ENCODE measurements around the gene KCP.

KCP gene

DNA sequence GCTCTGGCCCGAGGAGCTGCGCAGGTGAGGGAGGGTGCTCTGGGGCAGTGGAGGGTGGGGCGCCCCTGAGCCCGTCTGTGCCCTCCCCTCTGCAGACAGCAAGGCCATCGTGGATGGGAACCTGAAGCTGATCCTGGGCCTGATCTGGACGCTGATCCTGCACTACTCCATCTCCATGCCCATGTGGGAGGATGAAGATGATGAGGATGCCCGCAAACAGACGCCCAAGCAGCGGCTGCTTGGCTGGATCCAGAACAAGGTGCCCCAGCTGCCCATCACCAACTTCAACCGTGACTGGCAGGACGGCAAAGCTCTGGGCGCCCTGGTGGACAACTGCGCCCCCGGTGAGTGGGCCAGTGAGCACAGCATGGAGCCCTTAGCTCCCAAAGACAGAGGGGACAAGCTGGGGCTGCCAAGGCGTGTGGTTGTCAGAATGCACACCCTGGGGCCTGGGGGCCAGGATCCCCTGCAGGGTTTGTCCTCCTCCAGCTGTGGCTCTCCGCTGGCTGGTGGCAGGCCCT lies 75.2 kb downstream of the KCP start:
- Histone ChIP-seq H3K27ac (no peak overlapping the region), H3K27me3 (replicated peaks) (no peaks in the 10 kb centered on the region), H3K36me3 (replicated peaks) (peaks cover 53% of the 10 kb centered on the region), H3K4me3 (ENCODE audit: low read depth, low read length) (no peak overlapping the region)
- no peak for DNase-seq
- in situ Hi-C loops (cut with HindIII; ENCODE audit: low pct_ligation_motif_present, low sequenced_read_pairs), result no loop called here
- TF ChIP-seq, protein P1, sequence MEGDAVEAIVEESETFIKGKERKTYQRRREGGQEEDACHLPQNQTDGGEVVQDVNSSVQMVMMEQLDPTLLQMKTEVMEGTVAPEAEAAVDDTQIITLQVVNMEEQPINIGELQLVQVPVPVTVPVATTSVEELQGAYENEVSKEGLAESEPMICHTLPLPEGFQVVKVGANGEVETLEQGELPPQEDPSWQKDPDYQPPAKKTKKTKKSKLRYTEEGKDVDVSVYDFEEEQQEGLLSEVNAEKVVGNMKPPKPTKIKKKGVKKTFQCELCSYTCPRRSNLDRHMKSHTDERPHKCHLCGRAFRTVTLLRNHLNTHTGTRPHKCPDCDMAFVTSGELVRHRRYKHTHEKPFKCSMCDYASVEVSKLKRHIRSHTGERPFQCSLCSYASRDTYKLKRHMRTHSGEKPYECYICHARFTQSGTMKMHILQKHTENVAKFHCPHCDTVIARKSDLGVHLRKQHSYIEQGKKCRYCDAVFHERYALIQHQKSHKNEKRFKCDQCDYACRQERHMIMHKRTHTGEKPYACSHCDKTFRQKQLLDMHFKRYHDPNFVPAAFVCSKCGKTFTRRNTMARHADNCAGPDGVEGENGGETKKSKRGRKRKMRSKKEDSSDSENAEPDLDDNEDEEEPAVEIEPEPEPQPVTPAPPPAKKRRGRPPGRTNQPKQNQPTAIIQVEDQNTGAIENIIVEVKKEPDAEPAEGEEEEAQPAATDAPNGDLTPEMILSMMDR (IDR thresholded peaks at IDR 0.05; ENCODE audit: low read depth, low read length, missing control alignments), result no peak

DNA sequence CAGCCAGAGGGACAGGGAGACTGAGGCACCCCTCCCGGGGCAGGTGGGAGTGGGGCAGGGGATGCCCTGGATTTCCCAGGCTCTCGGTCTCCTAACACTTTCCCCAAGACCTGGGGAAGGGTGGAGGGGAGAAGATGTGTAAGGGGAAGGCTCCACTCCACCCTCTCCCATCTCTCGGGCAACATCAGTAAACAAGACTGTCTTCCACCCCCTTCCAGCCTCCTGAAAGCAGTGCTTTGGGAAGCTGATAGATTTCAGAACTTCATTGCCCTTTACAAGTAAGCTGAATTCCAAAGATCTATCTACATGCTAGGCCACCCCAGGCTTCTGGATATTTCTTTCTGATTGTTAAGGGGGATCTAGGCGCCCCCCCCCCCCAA lies 76.6 kb downstream of the KCP start:
- H3K27me3 ChIP-seq (replicated peaks), result no peaks in the 10 kb centered on the region
- no peak overlapping the region for H3K4me3 ChIP-seq (ENCODE audit: low read depth, low read length)
- peak overlapping the region; percentile 57 for H3K27ac ChIP-seq
- in situ Hi-C loops (cut with HindIII; ENCODE audit: low pct_ligation_motif_present, low sequenced_read_pairs), result no loop called here
- peak; percentile 30 for DNase-seq
- TF ChIP-seq, protein P1 (IDR thresholded peaks at IDR 0.05; ENCODE audit: low read depth, low read length, missing control alignments), result no peak
- H3K36me3 ChIP-seq (replicated peaks), result peaks cover 40% of the 10 kb centered on the region

DNA sequence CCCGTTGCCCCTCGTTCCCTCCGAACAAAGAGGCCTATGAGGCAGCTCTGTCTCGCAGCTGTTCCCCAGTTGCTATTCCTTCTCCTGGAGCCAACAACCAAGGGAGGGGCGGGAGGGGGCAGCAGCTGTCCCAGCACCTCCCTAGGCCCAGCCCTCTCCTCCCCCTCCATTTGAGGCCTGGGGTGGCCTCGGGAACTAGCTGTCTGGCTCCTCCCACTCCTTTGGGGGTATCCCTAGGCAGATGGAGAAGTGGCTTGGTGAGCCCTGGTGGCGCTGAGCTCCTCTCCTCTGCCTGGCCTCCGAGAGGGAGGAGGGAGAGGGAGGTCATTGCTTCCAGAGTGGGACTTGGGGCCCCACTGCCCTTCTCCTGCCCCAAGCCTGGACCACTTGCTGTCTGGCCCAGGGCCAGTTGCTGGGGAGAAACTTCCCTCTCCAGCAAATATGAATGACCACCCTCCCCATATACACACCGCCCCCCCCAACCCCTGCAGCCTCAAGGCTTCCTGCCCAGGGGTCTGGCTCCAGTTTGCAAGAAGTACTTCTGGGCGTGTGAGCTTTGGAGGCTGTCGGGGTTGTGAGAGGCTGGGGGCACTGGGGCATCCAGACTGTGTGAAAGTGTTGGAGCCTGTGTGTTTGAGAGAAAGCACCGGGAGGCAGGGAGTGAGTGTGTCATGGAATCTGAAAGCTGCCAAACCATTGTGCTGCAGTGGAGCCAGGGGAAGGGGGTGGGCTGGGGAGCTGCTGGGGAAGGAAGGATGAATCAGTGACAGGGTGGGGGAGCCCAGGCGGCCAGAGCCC lies 77.2 kb downstream of the KCP start:
- Histone ChIP-seq H3K27ac (peak overlapping the region; percentile 57), H3K36me3 (replicated peaks) (peaks cover 35% of the 10 kb centered on the region), H3K27me3 (replicated peaks) (no peaks in the 10 kb centered on the region), H3K4me3 (ENCODE audit: low read depth, low read length) (peak overlapping the region; percentile 81)
- peak; percentile 88 for DNase-seq
- in situ Hi-C loops (cut with HindIII; ENCODE audit: low pct_ligation_motif_present, low sequenced_read_pairs), result no loop called here
- TF ChIP-seq, protein P1 (IDR thresholded peaks at IDR 0.05; ENCODE audit: low read depth, low read length, missing control alignments), result no peak

DNA sequence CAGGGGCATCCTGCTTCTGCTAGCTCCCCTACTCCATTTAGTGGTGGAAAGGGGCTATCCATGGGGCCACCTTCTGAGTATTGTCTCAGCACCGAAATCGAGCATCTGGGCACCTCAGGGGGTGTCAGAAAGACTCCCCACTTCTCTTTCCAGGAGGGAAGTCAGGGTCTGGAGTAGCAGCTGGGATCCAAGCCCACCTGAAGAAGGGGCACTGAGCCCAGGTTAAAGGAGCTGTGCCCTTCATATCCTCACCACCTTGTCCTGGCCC lies 77.7 kb downstream of the KCP start:
- in situ Hi-C loops (cut with HindIII; ENCODE audit: low pct_ligation_motif_present, low sequenced_read_pairs), result no loop called here
- Histone ChIP-seq H3K36me3 (replicated peaks) (peaks cover 29% of the 10 kb centered on the region), H3K27ac (peak overlapping the region; percentile 57), H3K4me3 (ENCODE audit: low read depth, low read length) (peak overlapping the region; percentile 81), H3K27me3 (replicated peaks) (no peaks in the 10 kb centered on the region)
- no peak for DNase-seq
- TF ChIP-seq, protein P1 (IDR thresholded peaks at IDR 0.05; ENCODE audit: low read depth, low read length, missing control alignments), result no peak

DNA sequence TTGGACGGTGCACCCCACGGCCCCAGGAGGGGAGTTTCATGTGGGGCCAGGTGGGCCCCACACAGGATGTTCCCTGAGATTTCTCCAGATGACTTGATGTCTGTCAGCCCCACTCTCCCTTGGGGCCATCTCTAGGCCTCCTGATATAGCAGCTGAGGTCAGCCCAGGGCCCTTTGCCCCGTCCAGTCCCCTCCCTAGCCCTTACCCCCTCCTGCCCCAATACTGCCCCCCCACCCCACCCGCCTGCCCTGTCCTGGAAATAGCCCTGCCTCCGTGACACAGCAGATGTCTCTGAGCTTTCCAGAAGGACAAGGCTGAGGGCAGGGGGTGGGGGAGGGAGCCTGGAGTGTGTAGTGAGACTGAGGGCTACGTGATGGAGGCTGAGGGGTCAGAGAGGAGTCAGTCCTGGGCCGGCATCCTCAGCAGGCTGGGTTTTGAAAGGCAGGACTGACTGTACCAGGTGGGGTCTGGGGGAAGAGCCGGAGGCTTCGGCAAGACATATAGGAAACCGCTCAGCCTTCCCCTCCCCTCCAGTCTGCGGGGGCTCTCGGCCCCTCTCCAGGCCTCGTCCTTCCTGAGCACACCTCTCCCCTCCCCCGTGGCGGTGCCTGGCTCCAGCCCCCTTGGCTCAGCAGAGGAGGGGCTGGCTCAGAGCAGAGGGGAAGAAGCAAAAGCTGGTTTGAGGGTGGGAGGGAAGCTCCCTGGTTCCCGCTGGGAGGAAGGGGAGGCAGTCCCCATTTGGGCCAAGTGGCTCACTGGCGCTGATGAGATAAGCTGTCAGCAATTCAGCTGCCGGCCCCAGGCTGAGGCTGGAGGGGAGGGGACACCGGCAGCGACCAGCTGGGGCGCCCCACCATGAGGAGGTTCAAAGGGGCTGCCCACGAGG lies 78.3 kb downstream of the KCP start:
- Histone ChIP-seq H3K36me3 (replicated peaks) (peaks cover 24% of the 10 kb centered on the region), H3K4me3 (ENCODE audit: low read depth, low read length) (peak overlapping the region; percentile 81), H3K27me3 (replicated peaks) (no peaks in the 10 kb centered on the region), H3K27ac (peak overlapping the region; percentile 57)
- in situ Hi-C loops (cut with HindIII; ENCODE audit: low pct_ligation_motif_present, low sequenced_read_pairs), result no loop called here
- TF ChIP-seq, protein P1 (IDR thresholded peaks at IDR 0.05; ENCODE audit: low read depth, low read length, missing control alignments), result no peak
- DNase-seq, result peak; percentile 31
